B cell (primary cell): ENCODE data around the gene UGT3A1. TPM values are rescaled to one million over a fixed set of nuclear protein-coding genes. Genes with fewer than 3 reads are reported as not detected.

Experiments
- ATAC-seq: fragments of 200-7000 bp; cut with Tn5 transposase; one replicate; pipeline ENCODE4 v1.10.0; 2021; ENCODE audit warnings: low read depth, mild to moderate bottlenecking, moderate number of reproducible peaks, moderate library complexity
- CTCF ChIA-PET: fragments of 350-600 bp; sonication (Branson Sonifier 250); formaldehyde crosslinking; loops from one replicate; lab custom pipeline; 2021; ENCODE audit warnings: antibody characterized with exemption, inconsistent platforms; lab: Charles Lee
- POLR2A ChIA-PET: fragments of 350-600 bp; sonication (Branson Sonifier 250); formaldehyde crosslinking; loops from one replicate; lab custom pipeline; 2021; ENCODE audit warnings: antibody characterized with exemption; lab: Charles Lee
- DNase-seq: peaks from one replicate; pipeline ENCODE4 v3.0.0; 2013
- H2AFZ ChIP-seq: 2 replicates; pipeline ENCODE4 v1.6.1; 2012; ENCODE audit warnings: mild to moderate bottlenecking, low read depth, low read length; ENCODE audit not compliant: insufficient read depth, poor library complexity, severe bottlenecking
- H3K27ac ChIP-seq, 2 donors: 1 replicate in 1 of 2; 2 replicates in 1 of 2; pipeline ENCODE4 v1.5.1; 2012 to 2013; ENCODE audit warnings: low read length in 2 of 2, mild to moderate bottlenecking in 2 of 2, moderate library complexity in 1 of 2
- H3K27me3 ChIP-seq, 4 experiments: fragments of 200-600 bp in 1 of 4; sonication (generic) in 1 of 4; replicated peaks in 1 of 4; 1 replicate in 2 of 4; 2 replicates in 2 of 4; pipeline versions ENCODE4 v1.6.1 to v1.7.0; 2013 to 2016; ENCODE audit warnings: low read length in 3 of 4, mild to moderate bottlenecking in 2 of 4, mixed read lengths in 1 of 4, moderate library complexity in 1 of 4; ENCODE audit not compliant: insufficient read depth in 4 of 4, control insufficient read depth in 3 of 4; ENCODE audit errors: control extremely low read depth in 1 of 4
- H3K36me3 ChIP-seq, 2 experiments: replicated peaks in 1 of 2; 1 replicate in 1 of 2; 2 replicates in 1 of 2; pipeline versions ENCODE4 v1.6.1 to v1.7.1; 2013; ENCODE audit warnings: low read length in 1 of 2; ENCODE audit not compliant: insufficient read depth in 2 of 2, control insufficient read depth in 1 of 2; ENCODE audit errors: control extremely low read depth in 1 of 2, extremely low read depth in 1 of 2
- H3K4me1 ChIP-seq, 2 donors: fragments of 200-600 bp in 1 of 2; sonication (generic) in 1 of 2; 1 replicate in 1 of 2; 2 replicates in 1 of 2; pipeline versions ENCODE4 v1.5.1 to v1.6.1; 2013 to 2017; ENCODE audit warnings: low read length in 2 of 2; ENCODE audit not compliant: control insufficient read depth in 2 of 2, insufficient read depth in 2 of 2
- H3K4me2 ChIP-seq: replicated peaks from 2 replicates; pipeline ENCODE3; 2012; ENCODE audit warnings: mild to moderate bottlenecking, low read depth, low read length; ENCODE audit not compliant: poor library complexity, severe bottlenecking
- H3K4me3 ChIP-seq, 5 experiments: fragments of 200-600 bp in 1 of 5; sonication (generic) in 1 of 5; 1 replicate in 3 of 5; 2 replicates in 2 of 5; pipeline versions ENCODE4 v1.5.1 to v1.7.0; 2011 to 2016; ENCODE audit warnings: low read length in 4 of 5, mild to moderate bottlenecking in 4 of 5, low read depth in 2 of 5, control low read depth in 1 of 5, moderate library complexity in 1 of 5; ENCODE audit not compliant: insufficient read depth in 1 of 5; ENCODE audit errors: control extremely low read depth in 1 of 5, extremely low read depth in 1 of 5
- H3K79me2 ChIP-seq: fragments of 200-600 bp; sonication (generic); one replicate; pipeline ENCODE4 v1.6.0; 2016; ENCODE audit warnings: low read length; ENCODE audit not compliant: control insufficient read depth, insufficient read depth
- H3K9ac ChIP-seq: fragments of 200-600 bp; sonication (generic); 2 replicates; pipeline ENCODE4 v1.6.1; 2017; ENCODE audit warnings: mild to moderate bottlenecking, low read length, moderate library complexity
- H3K9me3 ChIP-seq, 3 donors: one replicate each; pipeline versions ENCODE4 v1.6.1 to v1.7.1; 2013; ENCODE audit warnings: low read length in 2 of 3; ENCODE audit not compliant: control insufficient read depth in 2 of 3, insufficient read depth in 1 of 3; ENCODE audit errors: control extremely low read depth in 1 of 3
- H4K20me1 ChIP-seq: 2 replicates; pipeline ENCODE4 v1.6.0; 2012; ENCODE audit warnings: mild to moderate bottlenecking, low read length; ENCODE audit not compliant: insufficient read depth, control insufficient read depth, poor library complexity, severe bottlenecking
- H3K27ac Mint-ChIP-seq: one replicate; pipeline ENCODE4 v1.8.0; 2021; ENCODE audit warnings: mixed read lengths
- H3K27me3 Mint-ChIP-seq: one replicate; pipeline ENCODE4 v1.8.0; 2021; ENCODE audit warnings: mixed read lengths
- H3K4me1 Mint-ChIP-seq: one replicate; pipeline ENCODE4 v1.8.0; 2021; ENCODE audit warnings: mixed read lengths
- H3K4me3 Mint-ChIP-seq: one replicate; pipeline ENCODE4 v1.8.0; 2021; ENCODE audit warnings: mixed read lengths
- H3K9me3 Mint-ChIP-seq: one replicate; pipeline ENCODE4 v1.8.0; 2022; ENCODE audit warnings: mixed read lengths; ENCODE audit not compliant: insufficient read depth
- CTCF ChIP-seq: fragments of 200-600 bp; IDR thresholded peaks from one replicate; pipeline ENCODE4 v1.8.0; 2022; ENCODE audit warnings: antibody characterized with exemption, mild to moderate bottlenecking
- EZH2 ChIP-seq: IDR thresholded peaks from 2 replicates; pipeline ENCODE4 v1.6.1; 2012; ENCODE audit warnings: borderline replicate concordance, low read depth, mild to moderate bottlenecking, moderate library complexity, low read length; ENCODE audit not compliant: insufficient read depth, poor library complexity, severe bottlenecking
- WGBS: methylation state at CpG from one replicate; pipeline ENCODE4 v1.1.5; 2013; ENCODE audit warnings: missing lambda C conversion rate; ENCODE audit not compliant: insufficient coverage; 5-methylcytosine and 5-hydroxymethylcytosine counted together
- intact Hi-C: fragments of 100-400 bp; cut with micrococcal nuclease; formaldehyde crosslinking; loops from one replicate; pipeline ENCODE4 v1.10.0; 2022
- polyA plus RNA-seq: library from polyadenylated mRNA; depleted of rRNA; stranded (reverse); fragments of >200 nt; gene quantifications from 2 replicates; pipeline ENCODE4 v1.2.3, GENCODE V29; 2012
- total RNA-seq, 2 donors: library from RNA; stranded (reverse); fragments of 120-200 nt in 1 of 2; gene quantifications; 1 replicate in 1 of 2; 2 replicates in 1 of 2; pipeline versions ENCODE4 v1.2.3 to v1.2.4, GENCODE V29; 2013 to 2022

UGT3A1 gene
- total and polyA plus RNA-seq, 2 donors (not counting 1 experiment from before 2014, with no cell fraction given), result not detected

- Histone ChIP-seq H3K4me3 (no peak overlapping the region), H3K9ac (no peak overlapping the region), H2AFZ (no peak overlapping the region), H3K4me1 (no peaks in the 10 kb centered on the region), H3K36me3 (no peaks in the 10 kb centered on the region), H3K4me2 (no peak overlapping the region), H3K79me2 (no peaks in the 10 kb centered on the region), H4K20me1 (no peaks in the 10 kb centered on the region), H3K9me3 (peaks cover 2 to 33% (median 26%) of the 10 kb centered on the region in 3 donors), H3K27me3 (no peaks in the 10 kb centered on the region), H3K27ac (no peak overlapping the region)
- DNase-seq (no peak), ATAC-seq (no peak)
- Mint-ChIP-seq H3K4me3 (no peak overlapping the region), H3K27ac (no peak overlapping the region), H3K27me3 (no peaks in the 10 kb centered on the region), H3K4me1 (no peaks in the 10 kb centered on the region), H3K9me3 (peaks cover 33% of the 10 kb centered on the region)
- ChIA-PET CTCF (no interaction called here), POLR2A (no interaction called here)
- intact Hi-C loops, result no loop called here
- TF ChIP-seq CTCF, result no peak
- no peak for TF ChIP-seq EZH2
- 94% methylated on average over 1 of the region's 2 CpGs for whole genome bisulfite sequencing
Observed at GRCh38 chr5:36013182-36013581, 22.0 kb upstream of the UGT3A1 start.

- Mint-ChIP-seq H3K27ac (no peak overlapping the region), H3K9me3 (peaks cover 24% of the 10 kb centered on the region), H3K27me3 (no peaks in the 10 kb centered on the region), H3K4me1 (no peaks in the 10 kb centered on the region), H3K4me3 (no peak overlapping the region)
- H3K79me2 ChIP-seq, result no peaks in the 10 kb centered on the region
- H3K27me3 ChIP-seq, result no peaks in the 10 kb centered on the region
- ChIA-PET POLR2A (no interaction called here), CTCF (no interaction called here)
- H3K4me3 ChIP-seq, result no peak overlapping the region
- H2AFZ ChIP-seq, result no peak overlapping the region
- ATAC-seq, result no peak
- intact Hi-C loops, result no loop called here
- H3K4me2 ChIP-seq, result no peak overlapping the region
- no peaks in the 10 kb centered on the region for H4K20me1 ChIP-seq
- no CpG with 5 or more reads among the region's 1 CpG for WGBS
- DNase-seq, result no peak
- no peaks in the 10 kb centered on the region for H3K36me3 ChIP-seq
- peaks cover 2 to 22% (median 17%) of the 10 kb centered on the region in 3 donors for H3K9me3 ChIP-seq
- no peak for TF ChIP-seq EZH2
- TF ChIP-seq CTCF, result no peak
- no peak overlapping the region for H3K27ac ChIP-seq
- no peak overlapping the region for H3K9ac ChIP-seq
- H3K4me1 ChIP-seq, result no peaks in the 10 kb centered on the region
Observed at GRCh38 chr5:36009698-36010097, 18.5 kb upstream of the UGT3A1 start.
